Neural progenitor cell (in vitro differentiated cells): ENCODE measurements around the gene HS3ST3A1. TPM values are rescaled to one million over a fixed set of nuclear protein-coding genes. Genes with fewer than 3 reads are reported as not detected.

Source experiments
- DNase-seq: peaks from one replicate; pipeline ENCODE4 v3.0.0-alpha.2; 2016; ENCODE audit warnings: low spot score
- H2AFZ ChIP-seq: fragments of 200-600 bp; sonication (generic); replicated peaks from 2 replicates; pipeline ENCODE4 v1.6.1; 2016; ENCODE audit warnings: antibody characterized with exemption
- H3F3A ChIP-seq: fragments of 200-600 bp; sonication (generic); 2 replicates; pipeline ENCODE4 v1.6.1; 2016; ENCODE audit warnings: antibody characterized with exemption, low read depth
- H3K27ac ChIP-seq: fragments of 200-600 bp; sonication (generic); 2 replicates; pipeline ENCODE4 v1.5.1; 2016; ENCODE audit warnings: mild to moderate bottlenecking
- H3K27me3 ChIP-seq: fragments of 200-600 bp; sonication (generic); 2 replicates; pipeline ENCODE4 v1.6.1; 2016; ENCODE audit warnings: mild to moderate bottlenecking, moderate library complexity
- H3K36me3 ChIP-seq: fragments of 200-600 bp; sonication (generic); 2 replicates; pipeline ENCODE4 v1.5.1; 2016
- H3K4me1 ChIP-seq: fragments of 200-600 bp; sonication (generic); 2 replicates; pipeline ENCODE4 v1.6.1; 2016; ENCODE audit warnings: mixed run types
- H3K4me2 ChIP-seq: fragments of 200-600 bp; sonication (generic); 2 replicates; pipeline ENCODE4 v1.6.1; 2016
- H3K4me3 ChIP-seq: fragments of 200-600 bp; sonication (generic); 2 replicates; pipeline ENCODE4 v1.5.1; 2016
- H3K79me2 ChIP-seq: fragments of 200-600 bp; sonication (generic); 2 replicates; pipeline ENCODE4 v1.6.1; 2016; ENCODE audit warnings: low read depth
- H3K9ac ChIP-seq: fragments of 200-600 bp; sonication (generic); 2 replicates; pipeline ENCODE4 v1.6.1; 2016
- H3K9me3 ChIP-seq: fragments of 200-600 bp; sonication (generic); 2 replicates; pipeline ENCODE4 v1.5.1; 2016; ENCODE audit warnings: low read depth
- H4K20me1 ChIP-seq: fragments of 200-600 bp; sonication (generic); 2 replicates; pipeline ENCODE4 v1.6.1; 2016; ENCODE audit warnings: low read depth
- H3K27ac Mint-ChIP-seq: 3 replicates; pipeline ENCODE4 v1.8.0; 2021; ENCODE audit warnings: mixed read lengths
- H3K27me3 Mint-ChIP-seq: 2 replicates; pipeline ENCODE4 v1.8.0; 2022; ENCODE audit warnings: low read depth, mild to moderate bottlenecking, inconsistent platforms, moderate library complexity, mixed read lengths; ENCODE audit not compliant: insufficient read depth
- H3K36me3 Mint-ChIP-seq: 3 replicates; pipeline ENCODE4 v1.8.0; 2021; ENCODE audit warnings: mixed read lengths
- H3K4me1 Mint-ChIP-seq: 3 replicates; pipeline ENCODE4 v1.8.0; 2021; ENCODE audit warnings: mixed read lengths
- H3K4me3 Mint-ChIP-seq: 3 replicates; pipeline ENCODE4 v1.8.0; 2021; ENCODE audit warnings: mild to moderate bottlenecking, moderate library complexity, mixed read lengths
- H3K9me3 Mint-ChIP-seq: 3 replicates; pipeline ENCODE4 v1.8.0; 2020; ENCODE audit warnings: mixed read lengths
- CTCF ChIP-seq: fragments of 200-600 bp; sonication (generic); IDR thresholded peaks from 2 replicates; pipeline ENCODE4 v1.5.1; 2017; ENCODE audit warnings: antibody characterized with exemption, mild to moderate bottlenecking
- EZH2 ChIP-seq: fragments of 200-600 bp; sonication (generic); IDR thresholded peaks from 2 replicates; pipeline ENCODE4 v1.6.1; 2017; ENCODE audit warnings: antibody characterized with exemption, mild to moderate bottlenecking, moderate library complexity
- EZH2phosphoT487 ChIP-seq: fragments of 200-600 bp; sonication (generic); IDR thresholded peaks from 2 replicates; pipeline ENCODE4 v1.6.1; 2017; ENCODE audit warnings: antibody characterized with exemption
- total RNA-seq: library from RNA; depleted of rRNA; stranded (reverse); fragments of >200 nt; gene quantifications from 2 replicates; pipeline ENCODE4 v1.2.3, GENCODE V29; 2015; ENCODE audit warnings: low replicate concordance

Gene HS3ST3A1
- total RNA-seq, 1 donor from 2014 or later: 3.0 TPM

- Mint-ChIP-seq H3K4me3 (no peak overlapping the region), H3K27ac (no peak overlapping the region)
- no peaks in the 10 kb centered on the region for H3K79me2 ChIP-seq
Measured at GRCh38 chr17:13590441-13590840, 11.3 kb downstream of the HS3ST3A1 start.

GRCh38 chr17:13589658-13590057 lies 12.1 kb downstream of the HS3ST3A1 start:
- Mint-ChIP-seq H3K27ac (no peak overlapping the region), H3K4me1 (peaks cover 2% of the 10 kb centered on the region), H3K27me3 (no peaks in the 10 kb centered on the region), H3K36me3 (no peaks in the 10 kb centered on the region), H3K4me3 (no peak overlapping the region), H3K9me3 (no peaks in the 10 kb centered on the region)
- Histone ChIP-seq H3F3A (no peaks in the 10 kb centered on the region), H3K4me2 (no peak overlapping the region), H3K9ac (no peak overlapping the region), H3K27me3 (no peaks in the 10 kb centered on the region), H3K4me1 (peaks cover 4% of the 10 kb centered on the region), H3K4me3 (no peak overlapping the region), H3K36me3 (no peaks in the 10 kb centered on the region), H3K27ac (no peak overlapping the region), H3K79me2 (no peaks in the 10 kb centered on the region), H3K9me3 (no peaks in the 10 kb centered on the region), H4K20me1 (no peaks in the 10 kb centered on the region), H2AFZ (peak overlapping the region; percentile 62)
- TF ChIP-seq CTCF: no peak
- no peak for TF ChIP-seq EZH2phosphoT487
- TF ChIP-seq EZH2: no peak
- DNase-seq: no peak

More at GRCh38 chr17:13590441-13590840, 11.3 kb downstream of the HS3ST3A1 start:
- Histone ChIP-seq H3K4me3 (no peak overlapping the region), H3K27ac (no peak overlapping the region), H4K20me1 (no peaks in the 10 kb centered on the region), H3K27me3 (no peaks in the 10 kb centered on the region), H3K9ac (no peak overlapping the region), H3K4me1 (peaks cover 4% of the 10 kb centered on the region), H2AFZ (no peak overlapping the region), H3K4me2 (no peak overlapping the region), H3K36me3 (no peaks in the 10 kb centered on the region), H3K9me3 (no peaks in the 10 kb centered on the region), H3F3A (no peaks in the 10 kb centered on the region)
- no peaks in the 10 kb centered on the region for H3K27me3 Mint-ChIP-seq
- H3K4me1 Mint-ChIP-seq: peaks cover 7% of the 10 kb centered on the region
- TF ChIP-seq EZH2 (no peak), CTCF (no peak), EZH2phosphoT487 (no peak)
- H3K36me3 Mint-ChIP-seq: no peaks in the 10 kb centered on the region
- DNase-seq: no peak
- H3K9me3 Mint-ChIP-seq: no peaks in the 10 kb centered on the region

GRCh38 chr17:13587487-13588338 lies 14.0 kb downstream of the HS3ST3A1 start:
- H3K4me3 ChIP-seq: no peak overlapping the region
- H3K9me3 ChIP-seq: no peaks in the 10 kb centered on the region
- no peaks in the 10 kb centered on the region for H3K79me2 ChIP-seq
- no peaks in the 10 kb centered on the region for H3K4me1 Mint-ChIP-seq
- H3K27ac ChIP-seq: no peak overlapping the region
- H3K9ac ChIP-seq: no peak overlapping the region
- no peaks in the 10 kb centered on the region for H3K9me3 Mint-ChIP-seq
- no peak for TF ChIP-seq EZH2phosphoT487
- TF ChIP-seq EZH2: no peak
- no peak for TF ChIP-seq CTCF
- H3K27me3 ChIP-seq: no peaks in the 10 kb centered on the region
- no peak overlapping the region for H3K4me2 ChIP-seq
- H3K36me3 ChIP-seq: no peaks in the 10 kb centered on the region
- no peaks in the 10 kb centered on the region for H3K36me3 Mint-ChIP-seq
- H2AFZ ChIP-seq: no peak overlapping the region
- no peak overlapping the region for H3K4me3 Mint-ChIP-seq
- H3K4me1 ChIP-seq: peaks cover 4% of the 10 kb centered on the region
- no peaks in the 10 kb centered on the region for H4K20me1 ChIP-seq
- H3K27ac Mint-ChIP-seq: no peak overlapping the region
- DNase-seq: no peak
- no peaks in the 10 kb centered on the region for H3K27me3 Mint-ChIP-seq
- no peaks in the 10 kb centered on the region for H3F3A ChIP-seq
